HG02938 (cell line): ENCODE measurements around the gene AIG1.
A peak's percentile ranks its signal among the peaks of the same experiment; 100 is the strongest.

Experiments
- ATAC-seq: cut with Tn5 transposase; IDR thresholded peaks from one replicate; pipeline ENCODE4 v1.9.1; 2021; ENCODE audit warnings: mild to moderate bottlenecking, moderate library complexity; ENCODE audit not compliant: unreplicated experiment

The AIG1 gene

DNA sequence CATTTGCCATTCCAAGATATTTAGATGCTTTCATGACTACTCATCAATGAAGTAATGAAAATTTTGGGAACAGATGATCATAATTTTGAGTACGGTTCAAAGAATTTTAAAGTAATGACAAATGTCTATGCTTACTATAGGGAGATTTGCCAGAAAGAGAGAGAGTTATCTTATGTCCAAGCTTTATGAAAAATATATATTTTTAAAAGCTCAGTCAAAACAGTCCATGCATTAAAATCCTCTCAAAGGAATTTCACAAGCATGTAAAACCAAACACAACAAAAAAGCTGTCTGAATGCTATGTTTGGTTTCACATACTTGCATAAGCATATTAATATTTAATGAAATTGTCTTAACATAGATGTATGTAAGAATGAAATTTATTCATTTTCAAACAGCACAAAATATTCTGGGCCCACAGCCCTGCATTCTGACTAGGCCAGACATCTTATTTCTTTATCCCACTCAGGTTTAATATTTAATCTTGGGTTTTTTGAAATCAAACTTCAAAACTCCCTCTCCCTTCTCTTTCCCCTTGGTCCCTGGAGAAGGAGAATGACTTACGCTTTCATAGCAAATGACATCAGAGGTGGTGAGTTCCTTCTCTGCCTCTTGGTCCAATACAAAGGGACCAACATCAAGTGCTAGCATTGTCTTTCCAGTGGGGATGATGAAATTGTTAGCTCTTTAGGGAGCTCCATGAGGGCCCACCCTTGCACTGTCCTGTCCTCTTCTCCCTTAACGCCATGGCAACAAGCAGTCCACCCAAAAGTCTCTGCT is 295.6 kb downstream of the AIG1 start:
- ATAC-seq = no peak

GRCh38 chr6:143357152-143357551 is 296.5 kb downstream of the AIG1 start:
- no peak for ATAC-seq

GRCh38 chr6:143357561-143358255 is 297.0 kb downstream of the AIG1 start:
- no peak for ATAC-seq

DNA sequence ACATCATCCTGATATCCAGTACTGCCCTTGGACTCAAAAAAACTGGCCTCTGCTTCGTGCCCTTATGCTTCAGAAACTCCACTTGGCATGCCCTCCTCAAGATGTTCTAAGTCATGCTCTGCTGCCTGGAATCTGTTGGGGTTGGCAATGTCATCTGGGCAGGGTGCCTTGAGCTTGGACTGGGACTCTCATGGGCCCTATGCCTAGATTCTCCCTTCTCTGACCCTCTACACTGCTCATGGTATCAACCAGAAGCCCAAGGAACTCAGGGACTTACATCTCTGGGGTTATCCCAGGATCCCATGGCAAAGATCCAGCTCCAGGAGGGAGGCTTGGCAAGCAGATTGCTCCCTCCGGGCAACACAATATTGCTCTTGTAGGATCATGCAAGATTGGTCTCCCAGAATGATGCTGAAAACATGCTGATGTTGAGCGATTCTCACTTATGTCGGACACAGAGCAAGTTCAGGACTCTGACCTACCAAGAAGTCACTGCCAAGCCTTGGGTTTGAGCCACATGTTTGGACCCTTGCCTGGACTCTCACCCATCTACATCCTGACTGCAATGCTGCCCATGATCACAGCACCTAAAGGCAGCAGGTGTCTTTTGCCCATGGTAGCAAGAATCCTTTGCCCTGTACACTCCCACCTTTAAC is 301.0 kb downstream of the AIG1 start:
- no peak for ATAC-seq

DNA sequence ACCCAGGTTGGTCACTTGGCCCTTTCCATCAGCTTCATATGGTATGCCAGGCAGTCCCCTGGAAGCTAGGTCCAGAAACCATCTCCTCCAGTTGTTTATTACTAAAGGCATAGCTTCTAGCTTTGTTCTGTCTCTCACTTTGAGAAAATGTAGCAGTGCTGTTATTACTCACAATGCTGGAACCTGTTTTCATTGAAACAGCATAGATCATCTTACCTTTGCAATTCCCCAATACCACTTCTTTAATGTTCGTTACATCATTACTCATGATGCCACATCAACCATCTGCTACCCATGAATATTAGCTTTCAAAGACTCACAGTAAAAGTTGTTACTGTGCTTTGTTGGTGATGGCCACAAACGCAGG is 301.5 kb downstream of the AIG1 start:
- ATAC-seq = no peak

GRCh38 chr6:143363299-143363698 is 302.6 kb downstream of the AIG1 start:
- no peak for ATAC-seq

- peak; percentile 99 for ATAC-seq
Observed at GRCh38 chr6:143368426-143368825, 307.7 kb downstream of the AIG1 start.

- no peak for ATAC-seq
Observed at GRCh38 chr6:143369971-143370370, 309.3 kb downstream of the AIG1 start.

DNA sequence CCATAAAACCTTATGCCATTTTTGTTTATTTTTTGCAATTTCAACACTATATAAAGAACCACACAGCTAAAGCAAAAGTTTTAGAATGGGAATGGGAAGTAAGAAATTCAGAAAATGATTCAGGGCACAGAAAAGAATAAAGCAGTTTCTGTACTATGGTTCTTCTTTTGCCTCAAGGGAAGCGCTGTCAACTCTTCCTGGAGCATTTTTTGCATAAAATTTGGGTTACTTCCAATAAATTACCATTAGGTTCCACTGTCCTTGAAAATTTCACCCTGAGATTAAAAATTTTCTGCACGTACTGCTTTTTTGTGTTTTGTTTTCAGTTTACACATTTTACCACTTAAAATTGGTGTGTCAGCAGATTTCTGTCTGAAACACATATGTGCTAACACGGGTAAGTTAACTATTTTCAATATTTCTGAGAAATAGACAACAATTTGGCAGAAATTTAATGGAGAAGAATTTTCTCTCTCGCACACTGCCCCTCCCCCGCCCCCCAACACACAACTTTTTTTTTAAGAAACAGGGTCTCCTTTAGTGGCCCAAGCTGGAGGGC is 310.2 kb downstream of the AIG1 start:
- ATAC-seq = no peak

GRCh38 chr6:143372199-143372882 is 311.7 kb downstream of the AIG1 start:
- no peak for ATAC-seq

GRCh38 chr6:143374014-143374413 is 313.3 kb downstream of the AIG1 start:
- no peak for ATAC-seq

- no peak for ATAC-seq
Observed at GRCh38 chr6:143375022-143375585, 314.4 kb downstream of the AIG1 start.

DNA sequence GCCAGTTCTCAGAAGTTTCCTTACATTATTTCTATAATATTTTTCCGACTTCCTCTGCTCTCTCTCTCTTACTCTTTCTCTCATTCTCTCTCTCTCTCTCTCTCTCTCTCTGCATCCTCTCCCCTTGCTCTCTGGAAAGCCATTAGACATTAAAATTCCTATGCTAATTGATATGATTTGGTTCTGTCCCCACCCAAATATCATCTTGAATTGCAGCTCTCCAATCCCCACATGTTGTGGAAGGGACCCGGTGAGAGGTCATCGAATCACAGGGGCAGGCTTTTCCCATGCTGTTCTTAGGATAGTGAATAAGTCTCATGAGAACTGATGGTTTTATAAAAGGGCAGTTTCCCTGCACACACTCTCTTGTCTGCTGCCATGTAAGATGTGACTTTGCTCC is 315.7 kb downstream of the AIG1 start:
- no peak for ATAC-seq

GRCh38 chr6:143376861-143377260 is 316.2 kb downstream of the AIG1 start:
- no peak for ATAC-seq

GRCh38 chr6:143385636-143386035 is 324.9 kb downstream of the AIG1 start:
- no peak for ATAC-seq

GRCh38 chr6:143390278-143390677 is 329.6 kb downstream of the AIG1 start:
- ATAC-seq = no peak
